ENCODE measurements around the gene NDUFB7.
"Not testable (repeated sequence)": the region's sequence is repeated elsewhere in the genome, so short reads cannot be mapped to it uniquely, and the experiment has no call there.

NDUFB7 gene

GRCh38 chr19:14571695-14572490, at the start of gene NDUFB7:
NDUFB7 (minus strand) TSS chr19:14572066; CDS start chr19:14572000, 66 bp downstream.
- H3K27ac ChIP-seq: peak within 1 kb of the TSS; percentile 47
- DNase-seq (ENCODE audit: low read depth, low spot score): peak; percentile 80

GRCh38 chr19:14619404-14619803, 47.5 kb upstream of the NDUFB7 start:
- no peak for DNase-seq (ENCODE audit: low read depth, low spot score)
- no peak overlapping the region for H3K27ac ChIP-seq

GRCh38 chr19:14616407-14616806, 44.5 kb upstream of the NDUFB7 start:
- H3K27ac ChIP-seq: no peak overlapping the region
- no peak for DNase-seq (ENCODE audit: low read depth, low spot score)

GRCh38 chr19:14615623-14616022, 43.8 kb upstream of the NDUFB7 start:
- no peak overlapping the region for H3K27ac ChIP-seq
- DNase-seq (ENCODE audit: low read depth, low spot score): no peak

GRCh38 chr19:14614099-14614412, 42.2 kb upstream of the NDUFB7 start:
- DNase-seq (ENCODE audit: low read depth, low spot score): no peak
- no peak overlapping the region for H3K27ac ChIP-seq

- DNase-seq (ENCODE audit: low read depth, low spot score); H3K27ac ChIP-seq: not testable (repeated sequence)
Measured at GRCh38 chr19:14613399-14614098, 41.7 kb upstream of the NDUFB7 start.

GRCh38 chr19:14612657-14613056, 40.8 kb upstream of the NDUFB7 start:
- no peak for DNase-seq (ENCODE audit: low read depth, low spot score)
- no peak overlapping the region for H3K27ac ChIP-seq

GRCh38 chr19:14612242-14612641, 40.4 kb upstream of the NDUFB7 start:
- not testable (repeated sequence) for H3K27ac ChIP-seq; DNase-seq (ENCODE audit: low read depth, low spot score)

GRCh38 chr19:14611051-14611450, 39.2 kb upstream of the NDUFB7 start:
- DNase-seq (ENCODE audit: low read depth, low spot score): no peak
- no peak overlapping the region for H3K27ac ChIP-seq

- no peak for DNase-seq (ENCODE audit: low read depth, low spot score)
Measured at GRCh38 chr19:14606627-14607026, 34.8 kb upstream of the NDUFB7 start.

GRCh38 chr19:14603990-14604387, 32.1 kb upstream of the NDUFB7 start:
- no peak for DNase-seq (ENCODE audit: low read depth, low spot score)

More at GRCh38 chr19:14606627-14607026, 34.8 kb upstream of the NDUFB7 start:
- H3K27ac ChIP-seq: no peak overlapping the region

GRCh38 chr19:14599548-14600147, 27.8 kb upstream of the NDUFB7 start:
- no peak overlapping the region for H3K27ac ChIP-seq
- no peak for DNase-seq (ENCODE audit: low read depth, low spot score)

More at GRCh38 chr19:14603990-14604387, 32.1 kb upstream of the NDUFB7 start:
- H3K27ac ChIP-seq: no peak overlapping the region

GRCh38 chr19:14595558-14595957, 23.7 kb upstream of the NDUFB7 start:
- no peak overlapping the region for H3K27ac ChIP-seq
- no peak for DNase-seq (ENCODE audit: low read depth, low spot score)

- H3K27ac ChIP-seq; DNase-seq (ENCODE audit: low read depth, low spot score): not testable (repeated sequence)
Measured at GRCh38 chr19:14589433-14589832, 17.6 kb upstream of the NDUFB7 start.

- not testable (repeated sequence) for H3K27ac ChIP-seq
- DNase-seq (ENCODE audit: low read depth, low spot score): peak; percentile 27
Measured at GRCh38 chr19:14585187-14585586, 13.3 kb upstream of the NDUFB7 start.

- DNase-seq (ENCODE audit: low read depth, low spot score); H3K27ac ChIP-seq: not testable (repeated sequence)
Measured at GRCh38 chr19:14584372-14584771, 12.5 kb upstream of the NDUFB7 start.

- no peak for DNase-seq (ENCODE audit: low read depth, low spot score)
- no peak within 1 kb of the TSS for H3K27ac ChIP-seq
Measured at GRCh38 chr19:14582894-14583340, 11.1 kb upstream of the NDUFB7 start, which contains the start of gene CLEC17A. CLEC17A (plus strand) TSS chr19:14583084; CDS start chr19:14583161, 77 bp downstream.

- H3K27ac ChIP-seq: no peak overlapping the region
- no peak for DNase-seq (ENCODE audit: low read depth, low spot score)
Measured at GRCh38 chr19:14580623-14581237, 8.9 kb upstream of the NDUFB7 start.

GRCh38 chr19:14577885-14578427, 6.1 kb upstream of the NDUFB7 start:
- no peak for DNase-seq (ENCODE audit: low read depth, low spot score)
- no peak overlapping the region for H3K27ac ChIP-seq

GRCh38 chr19:14577264-14577663, 5.4 kb upstream of the NDUFB7 start:
- no peak overlapping the region for H3K27ac ChIP-seq
- DNase-seq (ENCODE audit: low read depth, low spot score): no peak
